Caki2 (cell line): ENCODE measurements around the gene CTU2. TPM values are rescaled to one million over a fixed set of nuclear protein-coding genes. Genes with fewer than 3 reads are reported as not detected.

ENCODE experiments used
- DNase-seq: peaks from one replicate; pipeline ENCODE4 v3.0.0-alpha.2; 2015; ENCODE audit warnings: low read depth
- in situ Hi-C: cut with HindIII; loops from 2 replicates; pipeline ENCODE4 v1.10.0; 2016; ENCODE audit warnings: low sequenced_read_pairs, low pct_unique_long_range_greater_than_20kb, mixed read lengths
- total RNA-seq: library from RNA; depleted of rRNA; stranded (reverse); fragments of >200 nt; shearing (Covaris generic); gene quantifications from 2 replicates; pipeline ENCODE4 v1.2.3, GENCODE V29; 2014; ENCODE audit warnings: low replicate concordance

CTU2 gene
- total RNA-seq, 1 experiment from 2014 or later, result 36.2 TPM

DNA sequence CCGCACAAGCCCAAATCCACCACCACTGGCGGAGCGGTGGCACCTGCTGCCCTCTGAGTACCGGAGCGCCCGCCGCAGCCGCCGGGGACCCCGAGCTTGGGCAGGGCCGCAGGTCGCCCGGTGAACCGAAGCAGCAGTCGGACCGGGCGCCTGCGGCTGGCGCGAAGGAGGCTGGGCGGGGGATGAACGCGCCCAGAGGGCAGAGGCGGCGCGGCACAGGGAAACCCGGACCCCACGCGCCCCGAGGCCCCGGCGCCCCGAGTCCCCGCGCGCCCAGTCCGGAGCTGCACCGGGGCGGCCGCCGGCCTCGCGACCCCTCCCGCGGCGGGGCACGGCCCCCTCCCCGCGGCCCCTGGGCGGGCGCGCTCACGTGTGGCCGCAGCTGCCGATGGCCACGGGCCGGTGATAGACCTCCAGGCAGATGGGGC is 488 bp upstream of the CTU2 start:
- no peak for DNase-seq
- in situ Hi-C loops, result no loop called here

DNA sequence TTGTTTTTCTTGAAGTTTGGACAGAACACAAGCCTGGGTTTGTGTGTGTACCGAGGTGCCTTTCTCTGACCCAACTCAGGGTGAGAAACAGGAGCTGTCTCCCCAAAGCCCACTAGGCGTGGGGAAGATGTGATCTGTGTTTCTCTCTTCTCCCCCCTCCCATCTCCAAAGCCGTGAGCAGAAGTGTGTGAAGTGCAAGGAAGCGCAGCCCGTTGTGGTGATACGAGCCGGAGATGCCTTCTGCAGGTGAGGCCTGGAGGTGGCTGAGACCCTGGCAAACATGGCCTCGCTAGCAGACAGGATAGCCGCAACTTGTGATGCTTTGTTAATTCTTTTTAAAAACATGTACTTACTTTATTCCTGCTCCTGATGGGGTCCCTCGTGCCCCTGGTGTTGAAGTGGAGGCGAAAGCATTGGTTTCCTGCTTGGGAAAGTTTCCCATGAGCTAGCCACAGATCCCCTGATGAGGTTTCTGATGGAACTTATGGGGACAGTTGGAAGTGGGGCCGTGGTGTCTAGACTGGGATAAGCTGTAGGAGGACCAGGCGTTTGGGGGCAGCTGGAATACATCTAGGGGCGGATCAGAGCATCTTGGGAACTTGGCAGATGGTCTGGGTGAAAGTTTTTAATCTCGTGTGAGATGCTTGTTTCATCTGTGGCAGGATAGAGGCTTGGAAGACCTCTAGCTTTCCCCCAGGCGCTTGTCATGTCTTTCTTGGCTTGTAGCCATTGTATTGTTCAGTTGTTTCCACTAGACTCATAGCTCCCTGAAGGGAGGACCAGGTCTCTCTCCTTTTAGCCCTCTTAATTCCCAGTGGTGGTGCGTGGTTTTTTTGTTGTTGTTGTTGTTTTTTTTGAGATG is 893 bp downstream of the CTU2 start:
- DNase-seq, result no peak
- in situ Hi-C loops, result no loop called here

DNA sequence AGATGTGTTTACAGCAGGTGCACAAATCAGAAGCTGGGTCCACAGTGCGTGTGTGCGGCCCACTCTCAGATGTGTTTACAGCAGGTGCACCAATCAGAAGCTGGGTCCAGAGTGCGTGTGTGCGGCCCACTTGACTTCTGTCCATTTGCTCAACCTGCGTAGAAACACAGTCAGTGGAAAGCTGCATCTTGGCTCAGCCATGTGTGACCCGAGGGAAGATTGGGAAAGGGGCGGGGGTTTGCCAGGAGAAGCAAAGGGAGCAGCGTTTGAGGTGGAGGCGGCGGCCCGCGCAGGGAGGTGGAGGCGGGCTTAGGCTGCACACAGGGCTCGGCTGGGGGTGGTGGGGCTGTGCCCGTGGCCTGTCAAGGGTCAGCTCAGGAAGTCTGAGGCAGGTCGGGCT is 4.3 kb downstream of the CTU2 start:
- in situ Hi-C loops, result no loop called here
- no peak for DNase-seq

DNA sequence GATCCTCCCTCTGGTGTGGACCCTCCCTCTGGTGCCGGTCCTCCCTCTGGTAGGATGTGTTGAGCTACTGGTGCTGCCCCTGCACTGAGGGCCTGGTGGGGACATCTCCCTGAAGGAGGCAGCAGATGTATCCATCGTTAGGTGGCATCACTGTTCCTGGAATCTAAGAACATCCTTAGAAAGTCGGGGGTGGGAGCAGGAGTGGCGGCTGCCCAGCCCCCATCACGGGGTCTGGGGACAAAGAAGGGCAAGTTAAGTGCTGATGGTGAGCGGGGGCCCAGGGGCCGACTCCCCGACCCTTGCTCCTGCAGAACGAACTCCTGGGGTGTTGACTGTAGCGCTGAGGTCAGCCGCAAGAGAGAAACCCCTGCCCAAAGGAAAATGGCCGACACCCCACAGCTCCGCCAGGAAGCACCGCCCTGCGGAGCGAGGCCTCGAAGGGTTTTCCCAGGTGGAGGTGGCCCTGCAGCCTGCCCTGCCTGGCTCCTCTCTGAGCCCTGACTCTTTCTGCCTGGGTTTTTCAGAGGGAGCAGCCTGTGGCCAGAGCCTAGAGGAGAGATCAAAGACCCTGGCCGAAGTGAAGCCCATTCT is 5.5 kb downstream of the CTU2 start:
- in situ Hi-C loops, result no loop called here
- DNase-seq, result no peak

DNA sequence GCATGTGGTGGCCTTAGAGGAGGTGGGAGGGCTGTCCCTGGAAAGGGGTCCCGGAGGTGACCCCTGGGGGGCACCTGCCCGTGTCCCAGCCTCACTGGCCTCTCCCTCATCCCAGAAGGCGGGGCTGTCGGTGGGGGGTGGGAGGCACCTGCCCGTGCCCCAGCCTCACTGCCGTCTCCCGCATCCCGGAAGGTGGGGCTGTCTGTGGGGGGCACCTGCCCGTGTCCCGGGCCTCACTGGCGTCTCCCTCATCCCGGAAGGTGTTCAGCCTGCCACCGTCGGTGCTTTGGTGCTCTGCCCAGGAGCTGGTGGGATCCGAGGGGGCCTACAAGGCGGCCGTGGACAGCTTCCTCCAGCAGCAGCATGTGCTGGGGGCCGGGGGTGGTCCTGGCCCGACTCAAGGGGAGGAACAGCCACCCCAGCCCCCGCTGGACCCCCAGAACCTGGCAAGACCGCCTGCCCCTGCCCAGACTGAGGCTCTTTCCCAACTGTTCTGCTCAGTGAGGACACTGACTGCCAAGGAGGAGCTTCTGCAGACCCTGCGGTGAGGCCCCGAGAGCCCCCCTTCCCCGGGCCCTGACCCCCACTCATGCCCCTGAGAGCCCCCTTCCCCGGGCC is 6.2 kb downstream of the CTU2 start:
- DNase-seq, result no peak
- in situ Hi-C loops, result no loop called here

DNA sequence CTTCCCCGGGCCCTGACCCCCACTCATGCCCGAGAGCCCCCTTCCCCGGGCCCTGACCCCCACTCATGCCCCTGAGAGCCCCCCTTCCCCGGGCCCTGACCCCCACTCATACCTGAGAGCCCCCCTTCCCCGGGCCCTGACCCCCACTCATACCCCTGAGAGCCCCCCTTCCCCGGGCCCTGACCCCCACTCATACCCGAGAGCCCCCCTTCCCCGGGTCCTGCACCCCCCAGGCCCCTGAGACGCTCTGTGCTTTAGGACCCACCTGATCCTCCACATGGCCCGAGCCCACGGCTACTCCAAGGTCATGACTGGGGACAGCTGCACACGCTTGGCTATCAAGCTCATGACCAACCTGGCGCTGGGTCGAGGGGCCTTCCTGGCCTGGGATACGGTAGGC is 6.8 kb downstream of the CTU2 start:
- in situ Hi-C loops, result no loop called here
- DNase-seq, result no peak

DNA sequence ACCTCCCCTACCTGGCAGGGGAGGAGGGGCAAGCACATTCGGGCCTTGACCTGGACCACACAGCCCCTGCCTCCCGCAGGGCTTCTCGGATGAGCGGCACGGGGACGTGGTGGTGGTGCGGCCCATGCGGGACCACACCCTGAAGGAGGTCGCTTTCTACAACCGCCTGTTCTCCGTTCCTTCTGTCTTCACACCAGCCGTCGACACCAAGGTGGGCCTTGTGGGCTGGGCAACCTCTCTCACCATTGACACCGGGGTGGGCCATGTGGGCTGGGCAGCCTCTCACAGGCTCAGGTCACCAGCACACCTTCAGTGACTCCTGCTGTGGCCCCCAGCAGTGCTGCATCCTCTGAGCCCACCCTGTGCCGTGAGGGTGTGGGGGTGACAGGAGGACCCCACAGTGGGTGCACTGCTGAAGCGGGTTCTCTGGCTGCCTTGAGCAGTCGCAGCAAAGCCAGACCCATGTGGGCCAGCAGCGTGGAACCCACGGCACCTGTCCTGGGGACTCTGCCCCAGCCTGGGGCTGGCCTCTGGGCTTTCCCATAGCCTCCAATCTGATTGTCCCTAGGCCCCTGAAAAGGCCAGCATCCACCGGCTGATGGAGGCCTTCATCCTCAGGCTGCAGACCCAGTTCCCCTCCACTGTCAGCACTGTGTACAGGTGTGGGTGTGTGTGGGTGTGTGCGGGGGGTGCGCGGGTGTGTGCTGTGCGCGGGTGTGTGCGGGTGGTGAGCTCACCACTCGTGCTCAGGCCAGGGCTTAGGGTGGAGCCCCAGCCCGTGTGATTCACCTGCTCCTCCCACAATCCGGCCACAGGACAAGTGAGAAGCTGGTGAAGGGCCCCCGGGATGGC is 7.5 kb downstream of the CTU2 start:
- in situ Hi-C loops, result no loop called here
- no peak for DNase-seq

DNA sequence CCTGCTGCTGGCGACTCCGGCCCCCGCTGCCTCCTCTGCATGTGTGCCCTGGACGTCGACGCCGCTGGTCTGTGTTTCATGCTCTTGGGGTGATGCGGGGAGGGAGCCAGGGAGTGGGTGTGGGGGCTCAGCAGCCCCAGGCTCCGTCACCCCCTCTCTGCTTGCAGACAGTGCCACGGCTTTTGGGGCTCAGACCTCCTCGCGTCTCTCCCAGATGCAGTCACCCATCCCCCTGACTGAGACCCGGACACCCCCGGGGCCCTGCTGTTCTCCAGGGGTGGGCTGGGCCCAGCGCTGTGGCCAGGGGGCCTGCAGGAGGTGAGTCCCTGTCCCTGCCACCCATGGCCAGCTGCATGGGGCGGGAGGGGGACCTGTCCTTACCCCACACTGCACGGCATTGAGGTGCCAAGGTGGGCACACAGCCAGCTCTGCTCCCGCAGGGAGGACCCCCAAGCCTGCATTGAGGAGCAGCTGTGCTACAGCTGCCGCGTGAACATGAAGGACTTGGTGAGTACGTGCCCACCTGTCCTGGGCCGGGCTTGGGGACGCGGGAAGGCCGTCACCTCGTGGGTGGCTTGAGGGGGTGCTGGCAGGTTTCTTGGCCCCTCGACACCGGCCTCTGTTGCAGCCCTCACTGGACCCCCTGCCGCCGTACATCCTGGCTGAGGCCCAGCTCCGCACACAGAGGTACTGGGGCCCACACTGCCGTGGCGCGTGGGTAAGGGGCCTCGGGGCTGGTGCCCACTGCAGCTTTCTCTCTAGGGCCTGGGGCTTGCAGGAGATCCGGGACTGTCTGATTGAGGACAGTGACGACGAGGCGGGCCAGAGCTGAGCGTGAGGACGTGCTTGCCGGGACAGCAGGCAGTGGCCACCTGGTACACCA is 8.4 kb downstream of the CTU2 start:
- no peak for DNase-seq
- in situ Hi-C loops, result no loop called here

DNA sequence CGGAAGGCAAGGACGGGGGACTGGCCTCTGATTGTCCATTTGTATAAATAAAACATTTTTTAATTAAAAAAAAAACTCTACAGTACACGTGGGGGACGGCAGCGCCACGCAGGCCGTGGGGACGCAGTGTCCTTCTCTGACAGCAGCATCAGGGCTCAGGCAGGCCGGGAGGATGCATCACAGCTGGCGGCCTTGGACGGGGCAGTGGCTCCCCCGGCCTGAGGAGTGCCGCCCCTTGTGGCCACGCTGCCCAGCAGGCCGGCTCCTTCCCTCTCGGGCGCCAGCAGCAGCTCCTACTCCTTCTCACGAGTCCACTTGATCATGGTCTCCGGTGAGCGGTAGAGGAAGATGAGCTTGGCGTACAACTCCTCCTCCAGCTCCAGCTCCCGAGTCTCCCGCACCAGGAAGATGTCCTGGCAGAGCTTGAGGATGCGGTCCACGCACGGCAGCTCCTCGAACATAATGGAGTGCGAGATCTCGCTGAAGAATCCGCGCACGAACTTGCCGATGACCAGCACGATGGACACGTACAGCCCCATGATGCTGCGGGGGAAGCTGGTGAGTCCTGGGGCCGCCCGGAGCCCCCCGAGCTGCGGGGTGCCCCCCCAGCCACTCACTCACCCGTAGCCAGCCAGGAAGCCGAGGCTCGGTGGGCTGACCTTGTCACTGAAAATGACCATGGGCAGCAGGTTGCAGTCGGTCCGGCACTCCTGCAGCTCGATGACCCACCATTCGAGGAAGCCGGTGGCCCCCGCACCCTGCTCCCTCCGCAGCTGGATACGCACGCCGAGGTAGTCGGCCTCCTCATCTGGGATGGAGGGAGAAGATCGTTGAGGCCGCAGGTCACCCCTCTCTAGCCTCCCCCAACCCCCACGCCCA is 9.2 kb downstream of the CTU2 start:
- in situ Hi-C loops, result no loop called here
- DNase-seq, result no peak

DNA sequence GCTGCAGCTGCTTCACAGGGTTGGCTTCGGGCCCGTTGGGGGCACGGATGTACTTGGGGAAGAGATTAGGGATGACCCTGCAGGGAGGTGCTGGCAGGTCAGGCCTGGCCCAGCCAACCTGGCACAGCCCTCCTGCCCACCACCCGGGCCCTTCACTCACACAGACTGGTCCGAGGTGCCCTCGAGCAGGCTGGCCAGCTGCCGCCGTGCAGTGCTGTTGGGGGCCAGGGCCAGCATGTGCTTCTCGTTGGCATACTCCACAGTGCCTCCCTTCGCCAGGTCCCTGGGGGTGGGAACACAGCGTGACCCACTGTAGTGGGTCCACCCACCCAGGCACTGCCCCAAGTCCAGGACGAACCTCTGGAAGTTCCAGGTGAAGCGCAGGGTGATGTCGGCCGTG is 9.9 kb downstream of the CTU2 start:
- in situ Hi-C loops, result no loop called here
- no peak for DNase-seq

DNA sequence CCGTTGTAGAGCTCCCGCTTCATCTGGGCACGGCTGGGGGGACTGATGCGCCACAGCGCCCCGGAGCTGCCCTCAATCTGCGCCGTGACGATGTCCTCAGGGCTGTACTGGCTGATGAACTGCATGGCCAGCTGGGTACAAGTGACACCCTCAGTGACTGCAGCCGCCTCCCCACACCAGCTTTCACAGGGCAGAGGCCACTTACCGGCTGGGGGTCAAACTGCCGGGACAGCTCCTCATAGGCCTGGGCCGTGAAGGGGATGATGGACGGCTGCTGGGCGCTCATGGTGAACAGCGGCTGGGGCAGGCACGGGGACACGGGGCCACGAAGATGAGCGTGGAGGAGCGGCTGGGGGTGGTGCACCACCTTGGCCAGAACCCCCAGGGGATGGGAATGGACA is 10.3 kb downstream of the CTU2 start:
- DNase-seq, result no peak
- in situ Hi-C loops, result no loop called here

DNA sequence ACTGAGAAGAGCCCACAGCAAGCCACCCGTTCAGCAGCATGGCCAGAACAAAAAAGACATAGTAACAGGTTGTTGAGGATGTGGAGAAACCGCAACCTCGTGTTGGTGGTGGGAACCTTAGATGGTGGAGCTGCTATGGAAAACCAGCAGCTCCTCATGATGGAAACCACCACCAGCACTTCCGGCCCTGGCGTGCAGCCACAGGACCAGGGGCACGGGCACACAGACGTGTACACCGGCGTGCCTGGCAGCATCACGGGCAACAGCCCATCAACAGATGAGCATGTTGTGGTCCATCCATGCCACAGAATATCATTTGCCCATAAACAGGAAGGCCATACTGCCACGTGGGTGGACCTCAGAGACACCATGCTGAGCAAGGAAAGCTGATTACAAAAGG is 11.9 kb downstream of the CTU2 start:
- in situ Hi-C loops, result no loop called here
- no peak for DNase-seq

DNA sequence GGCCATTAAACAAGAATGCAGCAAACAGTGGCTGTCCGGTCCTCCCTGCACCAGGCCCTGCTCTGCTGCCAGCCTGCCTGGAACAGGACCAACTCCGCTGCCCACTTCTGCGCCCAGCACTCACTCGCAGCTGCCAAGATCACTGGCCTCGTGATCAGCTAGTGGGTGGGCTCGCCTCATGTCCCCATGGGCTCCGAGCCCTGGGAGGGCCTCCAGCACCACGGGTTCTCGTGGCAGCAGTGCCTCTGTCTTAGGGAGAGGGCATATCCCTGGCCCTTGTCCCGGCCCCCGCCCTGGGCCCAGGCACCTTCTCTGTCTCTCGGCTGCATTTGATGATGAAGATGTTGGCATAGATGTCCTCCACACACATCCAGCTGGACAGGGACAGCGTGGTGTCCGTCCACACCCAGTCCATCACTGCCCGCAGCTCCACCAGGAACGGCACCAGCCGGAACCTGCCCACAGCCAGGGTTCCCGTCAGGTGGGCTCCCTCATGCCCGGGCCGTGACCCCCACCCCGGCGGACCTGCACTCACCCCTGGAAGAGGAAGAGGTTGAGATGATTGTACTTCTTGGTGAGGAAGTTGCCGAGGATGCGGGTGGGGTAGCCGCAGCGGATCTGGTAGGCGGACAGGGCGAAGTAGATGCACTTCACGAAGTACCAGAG is 13.1 kb downstream of the CTU2 start:
- in situ Hi-C loops, result no loop called here

DNA sequence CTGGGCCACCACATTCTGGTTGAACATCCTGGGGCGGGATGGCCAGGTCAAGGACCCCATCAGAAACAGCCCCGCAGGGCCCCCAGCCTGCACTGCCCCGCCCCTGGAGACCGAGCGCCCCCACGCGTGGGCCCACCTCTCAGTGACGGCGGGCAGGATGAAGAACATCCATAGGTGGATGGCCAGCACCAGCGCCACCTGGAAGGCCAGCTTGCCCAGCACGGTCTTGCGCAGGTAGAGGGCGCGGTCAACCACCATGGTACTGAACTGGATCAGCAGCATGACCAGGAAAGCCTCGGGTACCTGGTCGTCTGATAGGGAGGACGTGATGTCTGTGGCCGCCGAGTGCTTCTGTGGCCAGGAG is 13.6 kb downstream of the CTU2 start:
- in situ Hi-C loops, result no loop called here
- DNase-seq, result no peak

More for the DNA sequence above, 13.1 kb downstream of the CTU2 start:
- no peak for DNase-seq

DNA sequence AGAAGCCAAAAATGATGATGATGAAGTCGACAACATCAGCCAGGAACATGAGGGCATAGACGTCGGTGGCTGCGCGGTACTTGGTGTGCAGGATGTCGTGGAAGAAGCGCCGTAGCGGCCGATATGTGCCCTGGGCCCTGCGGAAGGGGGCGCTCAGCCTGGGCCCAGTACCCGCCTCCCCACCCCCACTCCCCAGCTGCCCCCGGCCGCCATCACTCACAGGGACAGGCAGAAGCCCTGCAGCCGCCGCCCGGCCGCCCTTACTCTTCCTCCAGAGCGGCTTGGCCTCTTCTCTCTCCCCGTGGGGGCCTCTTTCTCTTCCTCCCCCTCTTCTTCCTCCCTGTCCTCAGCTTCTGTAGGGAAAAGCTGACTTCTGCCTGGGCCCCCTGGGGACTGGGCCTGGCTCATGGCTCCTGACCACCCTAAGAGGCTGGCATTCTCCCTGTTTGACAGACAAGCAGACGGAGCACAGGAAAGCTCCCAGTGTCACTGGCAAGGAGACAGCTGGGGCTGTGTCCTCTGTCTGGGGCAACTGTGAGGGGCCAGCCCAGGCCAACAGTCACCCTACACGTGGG is 14.2 kb downstream of the CTU2 start:
- no peak for DNase-seq
- in situ Hi-C loops, result no loop called here

DNA sequence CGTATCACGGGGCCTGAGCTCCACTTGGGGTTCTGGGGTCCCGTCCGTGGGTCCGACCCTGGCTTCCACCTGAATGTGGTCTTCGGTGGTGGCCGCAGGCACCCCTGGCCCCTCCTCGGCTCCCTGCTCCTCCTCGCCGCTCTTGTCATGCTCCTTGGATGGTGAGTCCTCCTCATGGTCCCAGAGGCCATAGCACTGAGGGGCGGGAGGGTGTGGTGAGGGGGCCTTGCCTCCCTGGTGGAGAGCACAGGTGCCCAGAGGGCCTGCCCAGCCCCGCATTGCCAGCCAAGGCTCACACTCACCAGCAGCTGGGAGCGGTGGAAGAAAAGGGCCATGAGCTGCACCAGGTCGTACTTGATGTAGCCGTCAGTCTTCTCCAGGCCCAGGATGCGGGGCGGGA is 14.9 kb downstream of the CTU2 start:
- in situ Hi-C loops, result no loop called here
- no peak for DNase-seq
